ENCODE data around the gene BBS12.
"Not testable (repeated sequence)": the region's sequence is repeated elsewhere in the genome, so short reads cannot be mapped to it uniquely, and the experiment has no call there.

DNA sequence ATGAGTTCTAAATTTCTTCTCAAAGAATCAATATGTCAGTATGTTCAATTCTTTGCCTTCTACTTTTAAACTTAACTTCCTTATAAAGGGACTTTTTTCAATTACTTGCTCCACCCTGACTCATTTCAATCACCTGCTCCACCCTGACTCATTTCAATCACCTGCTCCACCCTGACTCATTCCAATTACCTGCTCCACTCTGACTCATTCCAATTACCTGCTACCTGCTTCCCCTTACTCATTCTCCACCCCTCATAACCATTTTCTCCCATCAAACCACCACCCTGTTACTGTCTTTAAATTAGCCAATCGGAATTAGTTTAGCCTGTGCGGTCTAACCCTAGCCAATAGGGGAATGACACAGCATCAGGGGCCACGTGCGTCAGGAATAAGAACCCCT lies 53.8 kb downstream of the BBS12 start:
- TF ChIP-seq, protein P1, sequence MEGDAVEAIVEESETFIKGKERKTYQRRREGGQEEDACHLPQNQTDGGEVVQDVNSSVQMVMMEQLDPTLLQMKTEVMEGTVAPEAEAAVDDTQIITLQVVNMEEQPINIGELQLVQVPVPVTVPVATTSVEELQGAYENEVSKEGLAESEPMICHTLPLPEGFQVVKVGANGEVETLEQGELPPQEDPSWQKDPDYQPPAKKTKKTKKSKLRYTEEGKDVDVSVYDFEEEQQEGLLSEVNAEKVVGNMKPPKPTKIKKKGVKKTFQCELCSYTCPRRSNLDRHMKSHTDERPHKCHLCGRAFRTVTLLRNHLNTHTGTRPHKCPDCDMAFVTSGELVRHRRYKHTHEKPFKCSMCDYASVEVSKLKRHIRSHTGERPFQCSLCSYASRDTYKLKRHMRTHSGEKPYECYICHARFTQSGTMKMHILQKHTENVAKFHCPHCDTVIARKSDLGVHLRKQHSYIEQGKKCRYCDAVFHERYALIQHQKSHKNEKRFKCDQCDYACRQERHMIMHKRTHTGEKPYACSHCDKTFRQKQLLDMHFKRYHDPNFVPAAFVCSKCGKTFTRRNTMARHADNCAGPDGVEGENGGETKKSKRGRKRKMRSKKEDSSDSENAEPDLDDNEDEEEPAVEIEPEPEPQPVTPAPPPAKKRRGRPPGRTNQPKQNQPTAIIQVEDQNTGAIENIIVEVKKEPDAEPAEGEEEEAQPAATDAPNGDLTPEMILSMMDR (IDR thresholded peaks at IDR 0.05; ENCODE audit: insufficient read depth, low read length, poor library complexity, severe bottlenecking): not testable (repeated sequence)
- TF ChIP-seq EZH2phosphoT487 (conservative IDR thresholded peaks at IDR 0.05; ENCODE audit: low read length): not testable (repeated sequence)

Measured in SU-DHL-6 (cell line).